Measurements from ENCODE around the gene KRT78. TPM values are rescaled to one million over a fixed set of nuclear protein-coding genes. Genes with fewer than 3 reads are reported as not detected.

The KRT78 gene
- total RNA-seq, 1 experiment from 2014 or later = not detected

DNA sequence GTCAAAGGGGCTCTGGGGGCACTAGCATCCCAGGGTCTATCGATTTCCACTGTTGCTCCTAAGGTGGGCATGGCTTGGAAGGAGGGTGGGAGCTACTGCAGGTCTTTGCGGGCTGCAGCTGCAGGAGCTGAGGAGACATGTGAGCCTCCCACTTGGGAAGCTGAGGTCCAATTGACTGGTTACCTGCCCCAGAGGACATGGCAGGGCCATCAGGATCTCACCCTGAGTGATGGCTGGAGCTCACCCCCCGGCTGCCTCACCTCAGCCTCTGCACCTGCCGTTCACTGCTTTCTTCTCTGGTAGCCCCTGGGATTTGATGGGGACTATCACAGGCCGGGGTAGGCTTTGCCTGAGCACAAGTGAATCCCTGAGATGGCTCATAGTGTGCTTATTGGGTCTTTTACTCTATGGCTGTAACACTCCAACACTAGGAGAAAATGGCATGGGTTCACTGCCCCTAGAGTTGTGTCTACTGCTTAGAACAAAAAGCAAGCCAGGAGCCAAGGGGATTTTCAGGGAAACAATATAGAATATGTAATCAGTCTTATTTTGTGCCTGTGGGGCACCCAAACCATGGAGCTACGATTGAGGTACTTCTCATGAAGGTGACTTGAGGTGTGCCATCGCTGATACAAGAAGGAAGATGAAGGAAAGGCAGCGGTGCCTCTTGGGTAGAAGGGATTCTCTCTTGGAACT lies 31.6 kb downstream of the KRT78 start:
- H3K9me3 Mint-ChIP-seq = no peaks in the 10 kb centered on the region
- no peak overlapping the region for H3K4me3 Mint-ChIP-seq
- CTCF ChIA-PET = interaction anchor here (1.6 kb wide), 1 partner anchor 53 kb away, joined by 7 read pairs; no protein-coding TSS in a partner anchor
- POLR2A ChIA-PET = no interaction called here
- DNase-seq (ENCODE audit: low spot score) (no peak), ATAC-seq (no peak)
- no peaks in the 10 kb centered on the region for H3K27me3 Mint-ChIP-seq (ENCODE audit: low read depth)
- no peaks in the 10 kb centered on the region for H3K36me3 Mint-ChIP-seq
- TF ChIP-seq IRF2 (CRISPR knock-in tag; IDR thresholded peaks at IDR 0.05; ENCODE audit: borderline replicate concordance, low read depth) (no peak), ZNF671 (CRISPR knock-in tag; IDR thresholded peaks at IDR 0.05) (no peak)
- TF ChIP-seq, protein P1, sequence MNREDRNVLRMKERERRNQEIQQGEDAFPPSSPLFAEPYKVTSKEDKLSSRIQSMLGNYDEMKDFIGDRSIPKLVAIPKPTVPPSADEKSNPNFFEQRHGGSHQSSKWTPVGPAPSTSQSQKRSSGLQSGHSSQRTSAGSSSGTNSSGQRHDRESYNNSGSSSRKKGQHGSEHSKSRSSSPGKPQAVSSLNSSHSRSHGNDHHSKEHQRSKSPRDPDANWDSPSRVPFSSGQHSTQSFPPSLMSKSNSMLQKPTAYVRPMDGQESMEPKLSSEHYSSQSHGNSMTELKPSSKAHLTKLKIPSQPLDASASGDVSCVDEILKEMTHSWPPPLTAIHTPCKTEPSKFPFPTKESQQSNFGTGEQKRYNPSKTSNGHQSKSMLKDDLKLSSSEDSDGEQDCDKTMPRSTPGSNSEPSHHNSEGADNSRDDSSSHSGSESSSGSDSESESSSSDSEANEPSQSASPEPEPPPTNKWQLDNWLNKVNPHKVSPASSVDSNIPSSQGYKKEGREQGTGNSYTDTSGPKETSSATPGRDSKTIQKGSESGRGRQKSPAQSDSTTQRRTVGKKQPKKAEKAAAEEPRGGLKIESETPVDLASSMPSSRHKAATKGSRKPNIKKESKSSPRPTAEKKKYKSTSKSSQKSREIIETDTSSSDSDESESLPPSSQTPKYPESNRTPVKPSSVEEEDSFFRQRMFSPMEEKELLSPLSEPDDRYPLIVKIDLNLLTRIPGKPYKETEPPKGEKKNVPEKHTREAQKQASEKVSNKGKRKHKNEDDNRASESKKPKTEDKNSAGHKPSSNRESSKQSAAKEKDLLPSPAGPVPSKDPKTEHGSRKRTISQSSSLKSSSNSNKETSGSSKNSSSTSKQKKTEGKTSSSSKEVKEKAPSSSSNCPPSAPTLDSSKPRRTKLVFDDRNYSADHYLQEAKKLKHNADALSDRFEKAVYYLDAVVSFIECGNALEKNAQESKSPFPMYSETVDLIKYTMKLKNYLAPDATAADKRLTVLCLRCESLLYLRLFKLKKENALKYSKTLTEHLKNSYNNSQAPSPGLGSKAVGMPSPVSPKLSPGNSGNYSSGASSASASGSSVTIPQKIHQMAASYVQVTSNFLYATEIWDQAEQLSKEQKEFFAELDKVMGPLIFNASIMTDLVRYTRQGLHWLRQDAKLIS (CRISPR knock-in tag; IDR thresholded peaks at IDR 0.05; ENCODE audit: borderline replicate concordance) = no peak
- no peaks in the 10 kb centered on the region for H3K4me1 Mint-ChIP-seq
- no peak overlapping the region for H3K27ac Mint-ChIP-seq

DNA sequence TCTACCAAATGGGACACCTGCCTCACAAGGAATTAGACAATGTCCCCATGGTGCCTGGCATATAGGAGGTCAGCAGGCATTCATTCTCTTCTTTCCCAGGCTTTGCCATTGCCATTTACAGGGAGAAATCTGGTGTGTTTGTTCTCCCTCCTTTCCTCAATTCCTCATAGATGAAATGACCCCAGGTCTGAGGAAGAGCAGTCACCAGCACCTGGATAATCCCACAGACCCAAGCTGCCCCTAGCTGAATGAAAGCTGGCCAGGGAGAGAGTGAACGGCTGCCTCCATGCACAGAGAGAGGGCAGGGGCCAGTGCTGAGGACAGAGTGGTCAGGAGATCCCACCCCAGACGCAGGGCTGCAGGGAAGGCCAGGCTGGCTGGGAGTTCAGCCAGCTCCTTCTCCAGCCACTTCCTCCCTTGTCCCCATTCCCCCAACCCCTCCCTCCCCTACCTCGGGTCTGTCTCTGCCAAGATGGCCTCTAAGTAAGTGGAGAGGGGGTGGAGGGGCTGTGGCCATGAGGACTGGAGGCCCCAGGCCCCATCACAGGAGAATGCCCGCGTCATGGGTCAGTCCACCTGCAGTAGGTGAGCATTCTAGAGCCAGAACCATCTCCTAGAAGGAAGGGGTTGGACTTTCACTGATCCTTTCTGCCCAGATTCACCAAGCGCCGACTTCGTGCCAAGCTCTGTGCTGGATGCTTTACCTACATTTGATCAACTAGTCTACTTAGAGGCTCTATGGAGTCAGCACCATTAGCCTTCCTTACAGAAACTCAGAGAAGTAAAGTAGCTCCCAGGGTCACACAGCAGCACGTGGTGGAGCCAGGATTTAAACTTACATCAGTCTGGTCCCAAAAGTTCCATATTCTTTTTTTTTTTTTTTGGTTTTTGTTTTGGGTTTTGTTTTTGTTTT lies 32.9 kb downstream of the KRT78 start:
- Mint-ChIP-seq H3K4me3 (no peak overlapping the region), H3K27ac (no peak overlapping the region), H3K9me3 (no peaks in the 10 kb centered on the region), H3K4me1 (no peaks in the 10 kb centered on the region), H3K27me3 (ENCODE audit: low read depth) (no peaks in the 10 kb centered on the region), H3K36me3 (no peaks in the 10 kb centered on the region)
- ATAC-seq (no peak), DNase-seq (ENCODE audit: low spot score) (no peak)
- ChIA-PET CTCF (interaction anchor here (0.6 to 0.9 kb wide), 2 partner anchors 17 to 64 kb away, joined by 3 to 4 read pairs; no protein-coding TSS in a partner anchor), POLR2A (no interaction called here)
- TF ChIP-seq ZNF317 (CRISPR knock-in tag; IDR thresholded peaks at IDR 0.05; ENCODE audit: borderline replicate concordance, low read depth) (no peak), RORB (CRISPR knock-in tag; IDR thresholded peaks at IDR 0.05) (no peak), NR2C2 (CRISPR knock-in tag; IDR thresholded peaks at IDR 0.05) (no peak), CBFB (CRISPR knock-in tag; IDR thresholded peaks at IDR 0.05; ENCODE audit: low read depth) (no peak), FOXP1 (CRISPR knock-in tag; IDR thresholded peaks at IDR 0.05; ENCODE audit: borderline replicate concordance) (no peak)

DNA sequence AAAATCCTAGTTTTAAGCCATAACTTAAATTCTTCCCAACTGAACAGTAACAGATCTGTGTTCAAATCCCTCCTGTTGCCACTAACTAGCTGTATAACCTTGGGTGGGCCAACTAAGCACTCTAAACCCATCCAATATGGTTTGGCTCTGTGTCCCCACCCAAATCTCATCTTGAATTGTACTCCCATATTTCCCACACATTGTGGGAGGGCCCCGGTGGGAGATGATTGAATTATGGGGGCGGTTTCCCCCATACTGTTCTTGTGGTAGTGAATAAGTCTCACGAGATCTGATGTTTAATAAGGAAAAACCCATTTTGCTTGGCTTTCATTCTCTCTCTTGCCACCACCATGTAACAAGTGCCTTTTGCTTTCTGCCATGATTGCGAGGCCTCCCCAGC lies 33.6 kb downstream of the KRT78 start:
- no peak overlapping the region for H3K4me3 Mint-ChIP-seq
- no peak for ATAC-seq
- ChIA-PET CTCF (interaction anchor here (1.8 kb wide), 1 partner anchor 55 kb away, joined by 8 read pairs; no protein-coding TSS in a partner anchor), POLR2A (no interaction called here)
- H3K27ac Mint-ChIP-seq = no peak overlapping the region
- H3K4me1 Mint-ChIP-seq = no peaks in the 10 kb centered on the region
- H3K36me3 Mint-ChIP-seq = no peaks in the 10 kb centered on the region
- H3K9me3 Mint-ChIP-seq = no peaks in the 10 kb centered on the region
- no peak for DNase-seq (ENCODE audit: low spot score)
- no peaks in the 10 kb centered on the region for H3K27me3 Mint-ChIP-seq (ENCODE audit: low read depth)
- TF ChIP-seq, protein P2, sequence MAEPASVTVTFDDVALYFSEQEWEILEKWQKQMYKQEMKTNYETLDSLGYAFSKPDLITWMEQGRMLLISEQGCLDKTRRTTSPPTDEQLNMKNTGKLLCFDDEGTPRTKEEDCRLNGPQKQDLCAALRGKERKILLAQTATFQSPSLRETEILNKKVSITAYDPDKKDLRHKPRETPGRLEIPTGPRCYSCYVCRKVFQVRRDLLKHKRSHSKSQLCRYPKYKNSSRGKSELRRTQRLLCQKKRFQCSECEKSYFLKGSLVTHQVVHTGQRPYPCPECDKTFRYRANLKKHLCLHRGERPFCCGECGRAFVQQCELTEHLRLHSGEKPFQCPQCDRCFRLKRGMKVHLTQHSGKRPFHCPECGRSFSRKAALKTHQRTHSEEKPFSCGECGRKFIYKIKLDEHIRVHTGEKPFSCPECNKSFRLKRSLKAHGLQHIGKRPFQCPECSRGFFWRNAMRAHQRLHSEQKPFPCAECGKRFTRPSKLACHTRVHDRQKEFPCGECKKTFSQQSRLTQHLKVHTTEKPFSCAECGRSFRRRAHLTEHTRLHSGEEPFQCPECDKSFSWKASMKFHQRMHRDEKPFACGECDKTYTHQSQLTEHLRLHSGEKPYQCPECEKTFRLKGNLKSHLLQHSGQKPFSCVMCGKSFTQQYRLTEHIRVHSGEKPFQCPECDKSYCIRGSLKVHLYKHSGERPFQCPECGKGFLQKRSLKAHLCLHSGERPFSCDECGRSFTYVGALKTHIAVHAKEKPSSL (CRISPR knock-in tag; conservative IDR thresholded peaks at IDR 0.05) = no peak
- TF ChIP-seq, protein P3, sequence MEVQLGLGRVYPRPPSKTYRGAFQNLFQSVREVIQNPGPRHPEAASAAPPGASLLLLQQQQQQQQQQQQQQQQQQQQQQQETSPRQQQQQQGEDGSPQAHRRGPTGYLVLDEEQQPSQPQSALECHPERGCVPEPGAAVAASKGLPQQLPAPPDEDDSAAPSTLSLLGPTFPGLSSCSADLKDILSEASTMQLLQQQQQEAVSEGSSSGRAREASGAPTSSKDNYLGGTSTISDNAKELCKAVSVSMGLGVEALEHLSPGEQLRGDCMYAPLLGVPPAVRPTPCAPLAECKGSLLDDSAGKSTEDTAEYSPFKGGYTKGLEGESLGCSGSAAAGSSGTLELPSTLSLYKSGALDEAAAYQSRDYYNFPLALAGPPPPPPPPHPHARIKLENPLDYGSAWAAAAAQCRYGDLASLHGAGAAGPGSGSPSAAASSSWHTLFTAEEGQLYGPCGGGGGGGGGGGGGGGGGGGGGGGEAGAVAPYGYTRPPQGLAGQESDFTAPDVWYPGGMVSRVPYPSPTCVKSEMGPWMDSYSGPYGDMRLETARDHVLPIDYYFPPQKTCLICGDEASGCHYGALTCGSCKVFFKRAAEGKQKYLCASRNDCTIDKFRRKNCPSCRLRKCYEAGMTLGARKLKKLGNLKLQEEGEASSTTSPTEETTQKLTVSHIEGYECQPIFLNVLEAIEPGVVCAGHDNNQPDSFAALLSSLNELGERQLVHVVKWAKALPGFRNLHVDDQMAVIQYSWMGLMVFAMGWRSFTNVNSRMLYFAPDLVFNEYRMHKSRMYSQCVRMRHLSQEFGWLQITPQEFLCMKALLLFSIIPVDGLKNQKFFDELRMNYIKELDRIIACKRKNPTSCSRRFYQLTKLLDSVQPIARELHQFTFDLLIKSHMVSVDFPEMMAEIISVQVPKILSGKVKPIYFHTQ (CRISPR knock-in tag; IDR thresholded peaks at IDR 0.05) = no peak
- TF ChIP-seq SMAD3 (CRISPR knock-in tag; IDR thresholded peaks at IDR 0.05; ENCODE audit: borderline replicate concordance) (no peak), NFATC4 (CRISPR knock-in tag; IDR thresholded peaks at IDR 0.05) (no peak), JAZF1 (CRISPR knock-in tag; IDR thresholded peaks at IDR 0.05) (no peak), PRRX2 (CRISPR knock-in tag; IDR thresholded peaks at IDR 0.05) (no peak)
- TF ChIP-seq, protein P4, sequence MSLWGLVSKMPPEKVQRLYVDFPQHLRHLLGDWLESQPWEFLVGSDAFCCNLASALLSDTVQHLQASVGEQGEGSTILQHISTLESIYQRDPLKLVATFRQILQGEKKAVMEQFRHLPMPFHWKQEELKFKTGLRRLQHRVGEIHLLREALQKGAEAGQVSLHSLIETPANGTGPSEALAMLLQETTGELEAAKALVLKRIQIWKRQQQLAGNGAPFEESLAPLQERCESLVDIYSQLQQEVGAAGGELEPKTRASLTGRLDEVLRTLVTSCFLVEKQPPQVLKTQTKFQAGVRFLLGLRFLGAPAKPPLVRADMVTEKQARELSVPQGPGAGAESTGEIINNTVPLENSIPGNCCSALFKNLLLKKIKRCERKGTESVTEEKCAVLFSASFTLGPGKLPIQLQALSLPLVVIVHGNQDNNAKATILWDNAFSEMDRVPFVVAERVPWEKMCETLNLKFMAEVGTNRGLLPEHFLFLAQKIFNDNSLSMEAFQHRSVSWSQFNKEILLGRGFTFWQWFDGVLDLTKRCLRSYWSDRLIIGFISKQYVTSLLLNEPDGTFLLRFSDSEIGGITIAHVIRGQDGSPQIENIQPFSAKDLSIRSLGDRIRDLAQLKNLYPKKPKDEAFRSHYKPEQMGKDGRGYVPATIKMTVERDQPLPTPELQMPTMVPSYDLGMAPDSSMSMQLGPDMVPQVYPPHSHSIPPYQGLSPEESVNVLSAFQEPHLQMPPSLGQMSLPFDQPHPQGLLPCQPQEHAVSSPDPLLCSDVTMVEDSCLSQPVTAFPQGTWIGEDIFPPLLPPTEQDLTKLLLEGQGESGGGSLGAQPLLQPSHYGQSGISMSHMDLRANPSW (CRISPR knock-in tag; conservative IDR thresholded peaks at IDR 0.05; ENCODE audit: low read depth) = no peak

All from WTC11 (cell line).